ENCODE results near the gene GNG10. TPM values are rescaled to one million over a fixed set of nuclear protein-coding genes. Genes with fewer than 3 reads are reported as not detected.

GNG10 gene
- total and polyA plus RNA-seq, 2 of the 4 experiments (the other 2 are of a cell fraction), result 48.8 to 72.7 TPM

DNA sequence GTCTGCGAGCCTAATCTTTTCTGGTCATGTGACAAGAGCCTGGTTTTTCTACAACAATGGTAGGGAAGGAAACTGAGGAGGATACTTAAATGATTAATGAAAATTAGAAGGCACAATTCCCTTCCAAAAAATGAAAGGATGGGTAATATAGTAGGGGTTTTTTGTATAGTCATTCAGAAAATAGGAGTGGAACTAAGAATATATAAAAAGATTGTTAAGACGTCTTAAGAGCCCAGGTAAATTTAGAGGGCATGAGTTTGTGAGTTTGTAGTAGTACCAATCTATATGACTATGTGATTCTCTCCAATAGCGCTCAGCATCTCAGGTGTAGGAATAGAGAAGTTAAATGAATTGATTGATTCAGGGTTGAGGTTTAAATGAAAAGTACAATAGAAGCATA, 50.1 kb downstream of the GNG10 start:
- no peak overlapping the region for H3K4me3 ChIP-seq (ENCODE audit: insufficient read depth, low read depth, low read length)
- H3K9me3 ChIP-seq (ENCODE audit: control insufficient read depth, insufficient read depth, low read length), result no peaks in the 10 kb centered on the region
- no peak overlapping the region for H4K8ac ChIP-seq (ENCODE audit: low read depth in 2 of 2, low read length in 2 of 2)
- H3K4ac ChIP-seq (ENCODE audit: low read depth, low read length), result no peak overlapping the region
- in situ Hi-C loops (cut with MboI; ENCODE audit: low sequenced_read_pairs), result no loop called here
- no peak overlapping the region for H2AK9ac ChIP-seq (replicated peaks; ENCODE audit: low read depth, low read length, poor library complexity)
- no peak overlapping the region for H3K23ac ChIP-seq (ENCODE audit: low read depth, low read length)
- H3K27me3 ChIP-seq (ENCODE audit: control insufficient read depth, insufficient read depth, low read length), result no peaks in the 10 kb centered on the region
- no CpG with 5 or more reads among the region's 3 CpGs for WGBS, 2 experiments (ENCODE audit: extremely low coverage in 2 of 2, insufficient read length in 1 of 2)
- no peak overlapping the region for H2AFZ ChIP-seq (replicated peaks; ENCODE audit: low read length, poor library complexity)
- BruUV-seq (replicated peaks), result no TSS peak
- no peak for ATAC-seq (ENCODE audit: low read depth)
- H3K56ac ChIP-seq (ENCODE audit: extremely low read depth, insufficient read depth, low read length), result no peak overlapping the region
- DNase-seq, result no peak
- intact Hi-C loops (cut with micrococcal nuclease), result no loop called here
- H3K14ac ChIP-seq (replicated peaks; ENCODE audit: low read depth, low read length), result no peak overlapping the region
- H3K4me1 ChIP-seq (ENCODE audit: control insufficient read depth, insufficient read depth, low read length), result no peaks in the 10 kb centered on the region
- H3K27ac ChIP-seq (ENCODE audit: insufficient read depth, low read length), result no peak overlapping the region
- H3K4me2 ChIP-seq (ENCODE audit: low read depth, low read length), result no peak overlapping the region
- no peak overlapping the region for H4K5ac ChIP-seq (ENCODE audit: low read depth, low read length)
- no peaks in the 10 kb centered on the region for H3K79me1 ChIP-seq (ENCODE audit: low read depth in 1 of 2, low read length in 2 of 2)
- H3K36me3 ChIP-seq (ENCODE audit: control insufficient read depth, insufficient read depth, low read length), result no peaks in the 10 kb centered on the region
- no peak for TF ChIP-seq CHD1 (IDR thresholded peaks at IDR 0.05; ENCODE audit: low read depth, low read length)
- no peaks in the 10 kb centered on the region for H3K9me1 ChIP-seq (ENCODE audit: insufficient read depth, low read length)
- no peak overlapping the region for H3K9ac ChIP-seq (ENCODE audit: low read depth, low read length)
- ChIA-PET CTCF (no interaction called here), POLR2A (ENCODE audit: unreplicated experiment) (no interaction called here)
- no peak overlapping the region for H2AK5ac ChIP-seq (ENCODE audit: low read depth, low read length)
- H4K91ac ChIP-seq (ENCODE audit: insufficient read depth, low read depth, low read length), result no peak overlapping the region
- no peak overlapping the region for H2BK15ac ChIP-seq (ENCODE audit: low read depth, low read length)
- H2BK120ac ChIP-seq (ENCODE audit: low read depth, low read length), result no peak overlapping the region
- dilution Hi-C loops (cut with HindIII; ENCODE audit: low sequenced_read_pairs, unreplicated experiment), result no loop called here
- H3K18ac ChIP-seq (ENCODE audit: low read depth, low read length), result no peak overlapping the region
- H2BK5ac ChIP-seq (ENCODE audit: low read depth, low read length, poor library complexity, severe bottlenecking), result no peak overlapping the region
- no peaks in the 10 kb centered on the region for H4K20me1 ChIP-seq (ENCODE audit: insufficient read depth, low read length)
- H2BK20ac ChIP-seq (ENCODE audit: low read depth, low read length), result no peak overlapping the region

Data from IMR-90 (cell line).